Left ventricle myocardium superior (tissue), 1 donor: Measurements from ENCODE around the gene VSTM2L. TPM values are rescaled to one million over a fixed set of nuclear protein-coding genes. Genes with fewer than 3 reads are reported as not detected.
A peak's percentile ranks its signal among the peaks of the same experiment; 100 is the strongest.

ENCODE experiments used
- ATAC-seq: fragments of 200-7000 bp; cut with Tn5 transposase; one replicate; pipeline ENCODE4 v1.9.1; 2020; ENCODE audit warnings: mild to moderate bottlenecking, moderate library complexity
- DNase-seq: peaks from one replicate; pipeline ENCODE4 v3.0.0-alpha.2; 2020
- intact Hi-C: fragments of 100-400 bp; cut with micrococcal nuclease; formaldehyde crosslinking; loops from one replicate; pipeline ENCODE4 v1.11.0; 2022
- total RNA-seq: library from RNA; stranded (reverse); fragmentation: NEBNext Ultra II Directional; extraction: Animal tissue kit (Norgen Biotek cat#: 25700); gene quantifications from one replicate; pipeline ENCODE4 v1.2.1, GENCODE V29; 2021
- donor health status: DM: no; HTN: yes; CAD: no; lungs with severe emphysema.

Gene VSTM2L
- total RNA-seq, 1 donor from 2014 or later, result 10.3 TPM

- intact Hi-C loops, result no loop called here
- DNase-seq, result no peak
- peak; percentile 72 for ATAC-seq
Measured at GRCh38 chr20:37896932-37897548, 5.9 kb upstream of the VSTM2L start.

- ATAC-seq, result no peak
- no peak for DNase-seq
- intact Hi-C loops, result no loop called here
Measured at GRCh38 chr20:37898233-37899104, 4.5 kb upstream of the VSTM2L start.

GRCh38 chr20:37899105-37900045 lies 3.6 kb upstream of the VSTM2L start:
- no peak for DNase-seq
- intact Hi-C loops, result no loop called here

GRCh38 chr20:37901240-37901639 lies 1.7 kb upstream of the VSTM2L start:
- no peak for ATAC-seq
- intact Hi-C loops, result no loop called here
- DNase-seq, result no peak

More at GRCh38 chr20:37899105-37900045, 3.6 kb upstream of the VSTM2L start:
- ATAC-seq, result no peak

GRCh38 chr20:37901654-37902503 lies 1.0 kb upstream of the VSTM2L start:
- ATAC-seq, result peak; percentile 70
- intact Hi-C loops, result no loop called here
- no peak for DNase-seq

GRCh38 chr20:37903317-37904007 lies 535 bp downstream of the VSTM2L start:
- intact Hi-C loops, result no loop called here
- DNase-seq, result no peak
- no peak for ATAC-seq

- intact Hi-C loops, result no loop called here
- DNase-seq (no peak), ATAC-seq (no peak)
Measured at GRCh38 chr20:37904008-37904642, 1.2 kb downstream of the VSTM2L start.

GRCh38 chr20:37904845-37905373 lies 2.0 kb downstream of the VSTM2L start:
- DNase-seq, result no peak
- intact Hi-C loops, result no loop called here
- no peak for ATAC-seq

GRCh38 chr20:37905671-37906613 lies 3.0 kb downstream of the VSTM2L start:
- intact Hi-C loops, result no loop called here
- DNase-seq (no peak), ATAC-seq (no peak)

- DNase-seq (no peak), ATAC-seq (no peak)
- intact Hi-C loops, result no loop called here
Measured at GRCh38 chr20:37907330-37907676, 4.4 kb downstream of the VSTM2L start.

- DNase-seq (no peak), ATAC-seq (no peak)
- intact Hi-C loops, result no loop called here
Measured at GRCh38 chr20:37907677-37908401, 4.9 kb downstream of the VSTM2L start.

GRCh38 chr20:37911261-37911660 lies 8.3 kb downstream of the VSTM2L start:
- no peak for ATAC-seq
- intact Hi-C loops, result no loop called here
- DNase-seq, result no peak

GRCh38 chr20:37911838-37912281 lies 8.9 kb downstream of the VSTM2L start:
- intact Hi-C loops, result no loop called here
- DNase-seq (peak; percentile 78), ATAC-seq (peak; percentile 82)

GRCh38 chr20:37912874-37913273 lies 9.9 kb downstream of the VSTM2L start:
- no peak for ATAC-seq
- intact Hi-C loops, result no loop called here
- no peak for DNase-seq

- ATAC-seq, result no peak
- DNase-seq, result no peak
- intact Hi-C loops, result no loop called here
Measured at GRCh38 chr20:37913567-37914366, 10.8 kb downstream of the VSTM2L start.
